CD14-positive monocyte (primary cell): ENCODE results near the gene FAM163B. TPM values are rescaled to one million over a fixed set of nuclear protein-coding genes. Genes with fewer than 3 reads are reported as not detected.

ENCODE experiments used
- DNase-seq, 3 donors: peaks; one replicate each; pipeline ENCODE4 v3.0.0-alpha.2; 2011 to 2022
- H2AFZ ChIP-seq: 2 replicates; pipeline ENCODE4 v1.6.0; 2012; ENCODE audit warnings: mild to moderate bottlenecking, low read depth, low read length, inconsistent platforms; ENCODE audit not compliant: insufficient read depth, poor library complexity, severe bottlenecking
- H3K27ac ChIP-seq, 2 donors: 1 replicate in 1 of 2; 2 replicates in 1 of 2; pipeline ENCODE4 v1.5.1; 2012 to 2013; ENCODE audit warnings: low read length in 2 of 2, control low read depth in 1 of 2, inconsistent platforms in 1 of 2, low read depth in 1 of 2, mild to moderate bottlenecking in 1 of 2
- H3K27me3 ChIP-seq, 2 donors: one replicate each; pipeline versions ENCODE4 v1.6.0 to v1.6.1; 2011 to 2013; ENCODE audit warnings: low read length in 2 of 2; ENCODE audit not compliant: control insufficient read depth in 2 of 2, insufficient read depth in 2 of 2
- H3K36me3 ChIP-seq, 2 donors: replicated peaks in 1 of 2; 1 replicate in 1 of 2; 2 replicates in 1 of 2; pipeline versions ENCODE4 v1.5.1 to v1.6.1; 2012 to 2013; ENCODE audit warnings: low read length in 2 of 2, control low read depth in 1 of 2, inconsistent platforms in 1 of 2, mild to moderate bottlenecking in 1 of 2; ENCODE audit not compliant: insufficient read depth in 2 of 2, control insufficient read depth in 1 of 2
- H3K4me1 ChIP-seq, 2 donors: 1 replicate in 1 of 2; 2 replicates in 1 of 2; pipeline versions ENCODE4 v1.5.1 to v1.6.1; 2012 to 2013; ENCODE audit warnings: low read length in 2 of 2, control low read depth in 1 of 2, inconsistent platforms in 1 of 2, mild to moderate bottlenecking in 1 of 2, moderate library complexity in 1 of 2; ENCODE audit not compliant: insufficient read depth in 2 of 2, control insufficient read depth in 1 of 2
- H3K4me2 ChIP-seq: replicated peaks from 2 replicates; pipeline ENCODE3; 2012; ENCODE audit warnings: low read length, moderate library complexity, mild to moderate bottlenecking; ENCODE audit not compliant: poor library complexity, severe bottlenecking; ENCODE audit errors: extremely low read depth
- H3K4me3 ChIP-seq, 3 experiments: fragments of 200-600 bp in 1 of 3; sonication (generic) in 1 of 3; replicated peaks in 1 of 3; 1 replicate in 2 of 3; 2 replicates in 1 of 3; pipeline ENCODE4 v1.5.1; 2011 to 2013; ENCODE audit warnings: low read length in 3 of 3, mild to moderate bottlenecking in 3 of 3, control low read depth in 2 of 3, low read depth in 2 of 3, inconsistent platforms in 1 of 3, moderate library complexity in 1 of 3
- H3K79me2 ChIP-seq: 2 replicates; pipeline ENCODE4 v1.6.0; 2012; ENCODE audit warnings: mild to moderate bottlenecking, control low read depth, inconsistent platforms, low read length, moderate library complexity; ENCODE audit not compliant: insufficient read depth
- H3K9ac ChIP-seq: 2 replicates; pipeline ENCODE4 v1.6.0; 2017; ENCODE audit warnings: low read length, mild to moderate bottlenecking; ENCODE audit not compliant: insufficient read depth, poor library complexity, severe bottlenecking
- H3K9me3 ChIP-seq, 2 donors: replicated peaks in 1 of 2; 1 replicate in 1 of 2; 2 replicates in 1 of 2; pipeline versions ENCODE4 v1.5.1 to v1.6.1; 2012 to 2013; ENCODE audit warnings: low read length in 2 of 2, control low read depth in 1 of 2; ENCODE audit not compliant: control insufficient read depth in 1 of 2, insufficient read depth in 1 of 2
- H4K20me1 ChIP-seq: 2 replicates; pipeline ENCODE4 v1.6.0; 2012; ENCODE audit warnings: mild to moderate bottlenecking, low read length, control low read depth, moderate library complexity; ENCODE audit not compliant: insufficient read depth
- H3K27ac Mint-ChIP-seq, 7 donors: one replicate each; pipeline ENCODE4 v1.8.0; 2020; ENCODE audit warnings: mild to moderate bottlenecking in 7 of 7, mixed read lengths in 7 of 7, moderate library complexity in 6 of 7, inconsistent platforms in 2 of 7
- H3K27me3 Mint-ChIP-seq, 3 donors: one replicate each; pipeline ENCODE4 v1.8.0; 2021 to 2022; ENCODE audit warnings: low read depth in 3 of 3, mild to moderate bottlenecking in 3 of 3, mixed read lengths in 3 of 3, moderate library complexity in 3 of 3, inconsistent platforms in 1 of 3
- H3K36me3 Mint-ChIP-seq, 2 donors: one replicate each; pipeline ENCODE4 v1.8.0; 2020; ENCODE audit warnings: mixed read lengths in 2 of 2, inconsistent platforms in 1 of 2, mild to moderate bottlenecking in 1 of 2
- H3K4me1 Mint-ChIP-seq: one replicate; pipeline ENCODE4 v1.8.0; 2020; ENCODE audit warnings: mild to moderate bottlenecking, mixed read lengths
- H3K4me3 Mint-ChIP-seq, 2 donors: one replicate each; pipeline ENCODE4 v1.8.0; 2020; ENCODE audit warnings: mild to moderate bottlenecking in 2 of 2, mixed read lengths in 2 of 2, moderate library complexity in 1 of 2
- H3K9me3 Mint-ChIP-seq, 7 donors: one replicate each; pipeline ENCODE4 v1.8.0; 2020 to 2022; ENCODE audit warnings: mixed read lengths in 7 of 7, mild to moderate bottlenecking in 6 of 7, moderate library complexity in 6 of 7, inconsistent platforms in 2 of 7
- WGBS: methylation state at CpG from one replicate; pipeline ENCODE4 v1.1.5; 2013; ENCODE audit warnings: missing lambda C conversion rate; ENCODE audit not compliant: insufficient coverage; 5-methylcytosine and 5-hydroxymethylcytosine counted together
- intact Hi-C, 2 donors: fragments of 100-400 bp; cut with micrococcal nuclease; formaldehyde crosslinking; loops; one replicate each; pipeline versions ENCODE4 v1.15.0 to v1.15.1; 2023
- polyA plus RNA-seq, 3 donors: library from polyadenylated mRNA; depleted of rRNA in 1 of 3; unstranded in 2 of 3; stranded (reverse) in 1 of 3; fragments of 300-500 nt in 2 of 3; fragments of >200 nt in 1 of 3; fragmentation: Illumina TruSeq in 2 of 3; gene quantifications; 1 replicate in 2 of 3; 2 replicates in 1 of 3; pipeline ENCODE4 v1.2.3, GENCODE V29; 2012 to 2021
- TF ChIP-seq, protein P1 (sequence below): fragments of 200-600 bp; IDR thresholded peaks from one replicate; pipeline ENCODE4 v1.8.0; 2022; ENCODE audit warnings: antibody characterized with exemption, mild to moderate bottlenecking

FAM163B gene
- polyA plus RNA-seq, 3 donors: not detected

DNA sequence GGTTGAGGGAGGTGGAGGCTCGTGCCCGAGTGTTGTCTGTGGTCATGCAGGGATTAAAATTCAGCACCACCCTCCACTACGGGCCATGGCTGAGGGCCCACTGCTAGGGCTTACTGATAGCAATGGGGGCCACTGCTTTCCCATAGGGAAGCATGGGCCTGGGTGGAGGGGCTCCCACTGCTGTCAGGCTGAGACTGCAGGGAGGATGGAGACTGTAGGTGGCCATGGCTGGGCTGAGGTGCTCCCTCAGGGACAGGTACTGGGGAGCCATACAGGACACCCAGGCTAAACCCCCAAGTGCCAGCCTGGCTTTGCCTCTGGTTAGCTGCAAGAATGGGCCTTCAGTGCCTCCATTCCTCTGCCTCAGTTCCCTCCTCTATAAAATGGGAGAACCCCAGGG is 26.1 kb downstream of the FAM163B start:
- Mint-ChIP-seq H3K27ac (no peak overlapping the region), H3K27me3 (peaks cover 25 to 62% (median 59%) of the 10 kb centered on the region in 3 donors)
- intact Hi-C loops: no loop called here

DNA sequence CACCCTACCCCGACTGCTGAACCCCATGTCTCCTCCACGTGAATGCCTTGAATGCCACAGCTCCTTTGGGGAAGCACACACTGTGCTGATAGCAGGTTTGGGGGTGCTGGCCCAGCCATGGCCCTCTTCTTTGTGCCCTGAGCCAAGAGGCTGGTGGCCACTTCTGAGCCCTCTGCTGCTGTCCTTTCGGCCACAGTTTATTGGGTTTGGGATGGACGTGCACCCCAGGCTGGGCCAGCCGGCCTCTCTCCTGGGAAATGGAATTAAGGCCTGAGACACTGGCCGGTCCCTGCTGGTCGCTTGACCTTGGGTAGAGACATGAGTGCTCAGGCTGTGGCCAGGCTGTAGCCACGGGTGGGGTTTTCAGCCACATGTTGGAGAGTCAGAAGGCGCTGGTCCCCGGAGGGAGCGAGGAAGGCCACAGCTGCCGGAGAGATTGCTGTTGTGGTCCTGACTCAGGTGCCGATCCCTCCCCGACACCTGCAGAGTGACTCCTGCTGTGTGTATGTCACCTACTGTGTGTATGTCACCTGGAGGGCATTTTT is 26.6 kb downstream of the FAM163B start:
- peaks cover 27 to 67% (median 65%) of the 10 kb centered on the region in 3 donors for H3K27me3 Mint-ChIP-seq

More for the DNA sequence above, 26.1 kb downstream of the FAM163B start:
- peaks cover 0 to 8% (median 3%) of the 10 kb centered on the region in 7 donors for H3K9me3 Mint-ChIP-seq
- Histone ChIP-seq H3K4me2 (no peak overlapping the region), H2AFZ (no peak overlapping the region), H3K27ac (no peak overlapping the region), H3K9ac (no peak overlapping the region), H3K79me2 (no peaks in the 10 kb centered on the region), H4K20me1 (no peaks in the 10 kb centered on the region), H3K9me3 (peaks cover 0 to 1% of the 10 kb centered on the region in 2 donors), H3K27me3 (peaks cover 2 to 47% of the 10 kb centered on the region in 2 donors), H3K4me1 (no peaks in the 10 kb centered on the region), H3K36me3 (no peaks in the 10 kb centered on the region), H3K4me3 (no peak overlapping the region)
- DNase-seq: no peak
- H3K4me3 Mint-ChIP-seq: no peak overlapping the region
- no peaks in the 10 kb centered on the region for H3K36me3 Mint-ChIP-seq
- TF ChIP-seq, protein P1, sequence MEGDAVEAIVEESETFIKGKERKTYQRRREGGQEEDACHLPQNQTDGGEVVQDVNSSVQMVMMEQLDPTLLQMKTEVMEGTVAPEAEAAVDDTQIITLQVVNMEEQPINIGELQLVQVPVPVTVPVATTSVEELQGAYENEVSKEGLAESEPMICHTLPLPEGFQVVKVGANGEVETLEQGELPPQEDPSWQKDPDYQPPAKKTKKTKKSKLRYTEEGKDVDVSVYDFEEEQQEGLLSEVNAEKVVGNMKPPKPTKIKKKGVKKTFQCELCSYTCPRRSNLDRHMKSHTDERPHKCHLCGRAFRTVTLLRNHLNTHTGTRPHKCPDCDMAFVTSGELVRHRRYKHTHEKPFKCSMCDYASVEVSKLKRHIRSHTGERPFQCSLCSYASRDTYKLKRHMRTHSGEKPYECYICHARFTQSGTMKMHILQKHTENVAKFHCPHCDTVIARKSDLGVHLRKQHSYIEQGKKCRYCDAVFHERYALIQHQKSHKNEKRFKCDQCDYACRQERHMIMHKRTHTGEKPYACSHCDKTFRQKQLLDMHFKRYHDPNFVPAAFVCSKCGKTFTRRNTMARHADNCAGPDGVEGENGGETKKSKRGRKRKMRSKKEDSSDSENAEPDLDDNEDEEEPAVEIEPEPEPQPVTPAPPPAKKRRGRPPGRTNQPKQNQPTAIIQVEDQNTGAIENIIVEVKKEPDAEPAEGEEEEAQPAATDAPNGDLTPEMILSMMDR: no peak
- no CpG with 5 or more reads among the region's 3 CpGs for WGBS
- H3K4me1 Mint-ChIP-seq: no peaks in the 10 kb centered on the region

More for the DNA sequence above, 26.6 kb downstream of the FAM163B start:
- Histone ChIP-seq H3K4me1 (no peaks in the 10 kb centered on the region), H3K27ac (no peak overlapping the region), H4K20me1 (no peaks in the 10 kb centered on the region), H3K27me3 (peaks cover 2 to 52% of the 10 kb centered on the region in 2 donors), H3K9ac (no peak overlapping the region), H3K79me2 (no peaks in the 10 kb centered on the region), H2AFZ (no peak overlapping the region), H3K36me3 (no peaks in the 10 kb centered on the region), H3K4me2 (no peak overlapping the region), H3K4me3 (no peak overlapping the region), H3K9me3 (no peaks in the 10 kb centered on the region)
- no peaks in the 10 kb centered on the region for H3K36me3 Mint-ChIP-seq
- H3K9me3 Mint-ChIP-seq: peaks cover 0 to 7% (median 0%) of the 10 kb centered on the region in 7 donors
- no peaks in the 10 kb centered on the region for H3K4me1 Mint-ChIP-seq
- intact Hi-C loops: no loop called here
- no peak for DNase-seq
- TF ChIP-seq, protein P1: no peak
- WGBS: 97% methylated on average over 14 of the region's 14 CpGs
- no peak overlapping the region for H3K27ac Mint-ChIP-seq
- no peak overlapping the region for H3K4me3 Mint-ChIP-seq
